ENCODE data around the gene FNDC5.

DNA sequence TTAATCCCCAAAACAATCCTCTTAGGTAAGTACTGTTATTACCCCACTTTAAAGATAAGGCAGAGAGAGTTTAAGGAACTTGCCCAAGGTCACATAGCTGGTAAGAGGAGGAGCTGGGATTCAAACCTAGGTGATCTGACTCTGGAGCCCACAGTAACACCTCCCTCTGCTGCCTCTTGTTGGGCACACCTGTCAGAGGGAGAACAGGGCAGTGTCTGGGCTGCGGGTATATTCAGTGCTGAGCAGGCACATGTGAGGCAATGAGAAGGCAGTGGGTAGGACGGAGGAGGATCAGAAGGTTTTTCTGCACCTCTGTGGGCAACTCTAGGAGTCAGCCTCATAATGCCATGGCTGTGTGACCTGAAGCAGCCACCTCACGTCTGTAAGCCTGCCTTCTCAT, 17.4 kb upstream of the FNDC5 start:
- TF ChIP-seq CTCF (IDR thresholded peaks at IDR 0.05; ENCODE audit: borderline replicate concordance, extremely low read depth, low read length, poor library complexity, severe bottlenecking) (no peak), EZH2 (IDR thresholded peaks at IDR 0.05; ENCODE audit: borderline replicate concordance, low read depth, low read length, severe bottlenecking) (no peak)

Measured in DND-41 (cell line).